NCI-H2029 treated with DMSO at 0.1 percent for 48 hours (cell line): ENCODE measurements around the gene SEMA4D.

Experiments used
- DNase-seq: peaks from one replicate; lab custom pipeline; 2025; lab: John Stamatoyannopoulos, UW

SEMA4D gene

DNA sequence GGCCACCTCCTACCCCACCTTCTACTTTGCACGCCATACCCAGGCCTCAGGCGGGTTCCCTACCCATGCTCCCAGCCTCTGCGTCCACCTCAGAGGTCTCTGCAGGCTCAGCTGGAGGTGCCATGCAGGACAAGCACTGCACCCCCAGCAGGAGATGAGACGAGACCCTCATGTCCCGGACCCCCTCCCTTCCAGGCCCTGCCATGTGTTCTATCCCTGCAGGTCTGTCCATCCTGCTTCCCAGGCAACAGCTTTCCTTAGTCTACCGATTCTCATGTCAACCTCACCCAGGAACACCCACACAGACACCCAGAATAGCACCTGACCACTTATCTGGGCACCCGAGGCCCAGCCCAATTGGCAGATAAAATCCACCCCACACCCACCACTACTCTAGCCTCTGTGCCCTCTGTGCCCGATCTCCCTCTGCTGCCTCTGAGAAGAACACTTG lies 52.1 kb downstream of the SEMA4D start:
- DNase-seq: no peak

DNA sequence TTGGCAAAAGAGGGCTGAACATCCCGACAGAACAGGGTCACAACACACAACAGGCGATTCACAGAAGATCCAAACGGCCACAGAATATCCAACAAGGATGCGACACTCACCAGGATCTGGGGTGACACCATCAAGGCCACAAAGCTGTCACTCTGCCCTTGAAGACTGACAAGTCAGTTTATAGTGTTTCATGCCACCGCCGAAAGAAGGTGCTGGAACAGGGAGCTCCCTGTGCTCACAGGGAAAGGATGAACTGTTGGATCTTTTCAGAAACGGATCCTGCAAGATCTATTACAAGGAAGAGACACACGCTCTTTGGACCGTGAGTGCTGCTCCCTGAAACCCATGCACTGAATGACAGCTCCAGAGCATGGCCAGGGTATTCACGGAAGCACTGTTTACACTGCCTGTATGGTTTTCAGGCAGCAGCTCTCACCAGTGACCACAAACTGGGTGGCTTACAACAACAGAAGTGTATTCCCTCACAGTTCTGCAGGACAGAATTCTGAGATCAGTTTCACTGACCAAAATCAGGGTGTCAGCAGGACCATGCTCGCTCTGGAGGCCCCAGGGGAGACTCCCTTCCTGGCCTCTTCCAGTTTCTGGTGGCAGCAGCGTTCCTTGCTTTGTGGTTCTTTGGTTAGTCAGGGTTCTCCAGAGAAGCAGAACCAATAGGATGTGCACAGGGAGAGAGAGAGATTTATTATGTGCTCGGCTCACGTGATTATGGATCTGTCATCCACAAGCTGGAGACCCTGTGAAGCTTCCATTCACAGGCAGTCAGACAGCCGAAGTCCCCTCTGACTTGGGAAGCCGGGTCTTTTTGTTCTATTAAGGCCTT lies 52.8 kb downstream of the SEMA4D start:
- no peak for DNase-seq

DNA sequence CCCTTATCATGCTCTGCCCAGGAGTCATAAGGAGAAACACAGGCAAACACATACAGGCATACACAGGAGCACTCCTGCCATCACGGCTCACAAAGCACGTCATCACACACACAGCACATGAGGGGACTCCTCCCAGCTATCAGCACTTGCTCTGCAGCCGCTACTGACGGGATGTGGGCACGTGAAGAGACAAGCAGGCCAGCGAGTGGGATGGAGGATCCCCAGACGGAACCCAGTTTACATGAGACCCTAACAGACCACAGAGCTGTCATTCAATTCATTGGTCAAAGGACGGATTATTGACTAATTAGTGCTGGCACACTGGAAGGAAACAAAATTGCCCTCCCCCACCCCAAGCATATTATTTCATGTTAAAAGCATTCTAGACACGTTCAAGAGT lies 53.6 kb downstream of the SEMA4D start:
- no peak for DNase-seq

DNA sequence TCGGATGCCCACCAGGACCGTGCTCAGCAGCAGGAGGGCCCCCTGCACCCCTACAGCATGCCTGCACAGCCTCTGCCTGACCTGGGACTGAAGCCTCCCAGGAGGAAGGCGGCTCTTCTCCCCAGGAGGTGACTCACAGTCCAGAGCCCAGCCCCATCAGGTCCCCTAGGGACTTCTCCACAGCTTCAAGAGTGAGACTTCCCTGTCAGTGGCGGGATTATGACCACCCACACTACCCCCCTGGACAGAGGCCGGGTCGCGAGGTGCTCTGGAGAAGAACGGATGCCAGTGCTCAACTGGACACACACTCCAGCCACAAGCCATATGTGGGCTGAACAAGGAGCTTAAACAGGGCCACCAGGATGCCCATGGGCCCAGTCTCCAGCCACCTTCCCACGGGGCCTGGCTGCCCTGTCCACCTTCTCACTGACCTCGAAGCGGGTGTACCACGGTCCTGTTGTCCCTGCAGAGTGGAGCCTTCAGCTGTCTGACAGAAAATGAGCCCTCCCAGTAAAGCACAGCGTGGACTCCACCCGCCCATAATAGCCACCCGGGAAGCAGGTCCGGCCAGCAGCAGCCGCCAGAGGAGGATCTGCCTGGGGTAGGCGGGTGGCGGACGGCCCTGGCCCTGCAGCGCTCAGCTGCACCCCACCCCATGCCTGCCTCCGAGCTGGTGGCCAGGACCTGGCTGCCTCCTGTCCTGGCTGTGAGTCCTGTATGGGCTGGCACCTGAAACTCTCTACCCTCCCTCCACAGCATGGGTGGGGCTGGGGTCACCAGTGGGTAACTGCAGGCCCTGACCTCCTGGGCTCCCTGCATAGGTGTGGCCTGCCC lies 54.7 kb downstream of the SEMA4D start:
- no peak for DNase-seq

DNA sequence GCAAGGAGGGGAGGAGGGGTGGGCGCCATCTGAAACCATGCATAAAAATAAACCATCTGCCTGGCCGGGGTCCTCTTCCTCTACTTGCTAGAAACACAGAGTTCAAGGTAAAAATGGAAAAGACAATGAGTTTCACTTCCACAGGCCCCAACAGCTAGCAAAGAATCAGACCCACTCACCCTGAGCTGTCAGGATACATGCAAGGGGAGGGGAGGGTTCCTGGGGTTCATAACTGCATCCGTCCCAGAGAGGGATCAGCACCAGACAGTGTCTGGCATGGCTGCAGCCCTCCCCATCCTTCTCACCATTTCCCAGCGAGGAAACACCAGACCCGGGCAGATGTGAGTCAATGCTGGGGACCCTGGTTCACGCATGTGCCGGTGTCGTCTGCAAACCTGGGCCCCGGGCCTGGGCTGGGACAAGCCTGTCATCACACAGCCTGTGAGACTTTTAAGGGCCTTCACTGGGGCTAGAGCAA lies 55.4 kb downstream of the SEMA4D start:
- no peak for DNase-seq

DNA sequence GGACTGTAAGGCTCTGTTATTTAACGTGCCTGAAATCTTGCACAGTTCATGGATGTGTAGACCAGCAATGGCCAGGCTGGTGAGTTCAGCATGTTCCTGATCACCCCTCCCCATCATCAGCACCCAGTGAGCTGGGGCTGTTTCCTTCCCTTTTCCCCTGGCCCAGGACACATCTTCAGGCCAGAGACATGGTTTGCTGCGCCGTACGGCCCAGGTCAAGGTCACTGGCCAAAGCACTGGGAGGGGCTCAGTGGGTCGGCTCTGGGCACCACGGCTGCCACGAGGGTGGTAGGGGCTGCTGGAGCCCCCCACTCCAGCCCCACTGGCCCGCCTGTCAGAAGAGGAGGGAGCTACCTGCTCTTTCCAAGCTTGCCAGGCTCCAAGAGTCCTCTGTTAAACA lies 55.9 kb downstream of the SEMA4D start:
- DNase-seq: no peak

DNA sequence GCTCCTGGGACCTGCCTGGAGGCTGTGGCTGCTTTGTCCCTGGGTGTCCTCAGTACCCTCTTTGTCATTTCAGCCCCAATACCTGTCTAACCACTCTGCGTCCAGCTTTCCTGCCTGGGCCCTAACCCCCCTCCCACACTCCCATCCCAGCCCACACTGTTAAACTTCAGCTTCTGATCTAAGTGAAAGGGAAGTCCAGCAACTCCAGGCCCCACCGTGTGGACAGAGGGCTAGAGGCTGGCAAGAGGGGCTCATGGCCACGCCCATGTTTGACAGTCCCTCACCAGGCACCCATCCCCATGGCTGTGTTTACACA lies 56.3 kb downstream of the SEMA4D start:
- no peak for DNase-seq

DNA sequence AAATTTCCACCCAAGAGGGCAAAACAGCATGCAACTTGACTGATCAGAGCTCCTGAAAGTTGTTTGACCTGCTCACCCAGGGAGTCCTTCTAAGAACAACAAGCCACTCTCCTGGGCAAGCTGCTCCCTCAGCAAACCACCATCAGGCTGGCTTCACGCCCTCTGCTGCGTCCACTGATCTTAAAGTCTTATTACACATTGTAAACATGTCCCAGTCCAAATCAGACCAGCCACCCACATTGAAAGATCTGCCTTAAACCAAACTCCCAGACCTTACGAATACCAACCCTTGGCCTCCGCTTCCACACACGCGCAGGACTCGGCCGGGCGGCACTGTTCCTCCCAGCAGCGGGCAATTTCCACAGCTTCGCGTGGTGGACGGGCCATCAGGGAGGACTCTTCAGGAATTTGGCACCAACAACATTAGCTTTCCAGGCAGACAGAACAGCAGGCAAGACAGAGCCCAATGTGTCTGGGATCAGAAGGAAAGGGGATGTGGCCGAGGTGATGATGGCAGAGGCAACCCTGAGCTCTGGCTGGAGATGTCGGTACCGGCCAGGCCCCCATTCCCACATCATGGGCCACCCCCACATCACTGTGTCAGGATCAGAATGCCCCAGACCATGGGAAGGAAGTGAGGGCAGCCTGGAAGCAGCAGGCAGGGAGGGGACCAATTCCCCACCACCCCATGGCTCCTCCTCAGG lies 56.8 kb downstream of the SEMA4D start:
- DNase-seq: no peak

DNA sequence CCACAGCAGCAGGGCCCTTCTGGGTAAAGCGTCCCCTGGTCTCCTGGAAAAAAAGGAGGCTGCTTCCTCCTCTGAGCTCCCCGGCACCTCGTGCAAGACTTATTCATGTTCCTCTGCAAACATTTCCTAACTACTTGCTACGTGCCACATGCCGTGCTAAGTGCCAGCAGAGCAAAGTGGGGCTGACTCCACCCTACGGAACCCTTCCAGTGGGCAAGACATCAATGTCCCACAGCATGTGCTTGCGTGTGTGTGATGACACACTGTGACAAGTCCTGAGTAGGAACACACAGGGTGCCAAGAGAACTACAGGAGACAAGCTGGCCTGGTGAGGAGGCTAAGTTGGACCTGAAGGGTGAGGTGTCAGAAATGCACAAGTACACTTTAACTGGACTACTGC lies 57.4 kb downstream of the SEMA4D start:
- no peak for DNase-seq

DNA sequence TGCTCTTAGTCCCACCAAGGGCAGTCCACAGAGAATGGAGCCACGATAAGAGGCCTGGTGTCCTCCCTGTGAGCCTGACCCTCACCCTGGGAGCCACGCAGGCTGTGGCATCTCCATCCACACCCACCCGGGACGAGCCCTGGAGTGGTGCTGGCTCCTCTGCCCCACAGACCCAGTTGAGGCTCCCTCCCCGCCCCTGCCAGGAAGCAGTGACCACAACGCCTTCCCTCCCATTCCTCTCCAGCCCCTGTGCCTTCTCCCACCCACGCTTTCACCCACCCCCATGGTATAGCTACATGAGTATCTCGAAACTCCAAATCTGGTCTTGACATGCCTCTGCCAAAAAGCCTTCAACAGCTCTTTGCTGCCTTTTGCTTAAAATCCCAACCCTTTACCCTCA lies 57.9 kb downstream of the SEMA4D start:
- DNase-seq: no peak

DNA sequence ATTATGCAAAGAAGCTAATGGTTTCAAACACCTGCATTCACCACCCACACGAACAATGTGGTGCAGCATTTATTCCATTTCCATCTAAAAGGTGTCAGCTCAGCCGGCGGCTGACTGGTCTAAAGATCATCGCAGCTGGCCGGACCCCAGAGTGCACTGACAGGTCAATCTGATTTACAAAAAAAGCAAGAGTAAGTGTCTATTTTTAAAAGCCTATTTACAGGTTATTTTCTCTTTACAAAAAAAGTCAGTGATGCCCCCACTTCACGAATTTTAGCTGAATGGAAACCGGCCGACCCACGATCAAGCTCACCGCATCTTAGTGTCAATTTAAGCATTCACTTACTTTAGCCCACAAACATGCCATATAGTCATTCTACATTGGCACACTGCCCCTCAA lies 58.3 kb downstream of the SEMA4D start:
- DNase-seq: no peak

DNA sequence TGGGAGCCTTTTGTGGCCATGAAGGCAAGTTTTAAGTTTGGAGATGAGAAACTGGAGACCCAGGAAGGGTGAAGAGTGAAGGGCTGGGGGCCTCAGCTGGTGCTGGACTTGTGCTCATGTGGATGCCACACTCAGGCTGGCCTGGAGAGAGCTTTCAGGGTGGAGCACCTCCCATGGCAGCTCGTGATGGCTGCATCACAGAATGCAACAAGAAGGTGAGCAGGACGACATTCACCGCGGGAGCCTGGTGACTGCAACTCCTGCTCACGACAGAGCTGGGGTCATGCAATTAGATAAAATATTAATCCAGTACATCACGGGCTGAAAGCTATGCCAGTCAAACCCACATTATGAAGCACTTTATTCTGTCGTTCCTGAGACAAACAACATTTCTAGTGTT lies 59.7 kb downstream of the SEMA4D start:
- no peak for DNase-seq

DNA sequence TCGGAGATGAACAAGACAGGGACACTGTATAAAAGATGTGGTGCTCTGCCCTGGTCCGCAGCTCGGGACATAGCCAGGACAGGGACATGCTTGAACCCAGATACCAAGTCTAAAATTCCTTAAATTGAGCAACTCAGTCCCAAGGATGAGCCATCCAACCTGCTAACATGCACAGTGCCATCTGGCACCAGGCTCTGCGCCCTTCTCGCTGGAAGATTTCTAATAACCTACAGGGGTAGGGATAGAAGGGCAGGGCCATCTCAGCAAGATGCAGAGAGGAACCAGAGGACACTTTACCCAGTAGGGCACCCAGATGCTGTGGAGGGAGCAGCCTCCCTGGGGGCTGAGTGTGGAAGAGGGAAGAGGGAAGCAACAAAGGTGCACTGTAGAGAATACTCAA lies 60.1 kb downstream of the SEMA4D start:
- no peak for DNase-seq

DNA sequence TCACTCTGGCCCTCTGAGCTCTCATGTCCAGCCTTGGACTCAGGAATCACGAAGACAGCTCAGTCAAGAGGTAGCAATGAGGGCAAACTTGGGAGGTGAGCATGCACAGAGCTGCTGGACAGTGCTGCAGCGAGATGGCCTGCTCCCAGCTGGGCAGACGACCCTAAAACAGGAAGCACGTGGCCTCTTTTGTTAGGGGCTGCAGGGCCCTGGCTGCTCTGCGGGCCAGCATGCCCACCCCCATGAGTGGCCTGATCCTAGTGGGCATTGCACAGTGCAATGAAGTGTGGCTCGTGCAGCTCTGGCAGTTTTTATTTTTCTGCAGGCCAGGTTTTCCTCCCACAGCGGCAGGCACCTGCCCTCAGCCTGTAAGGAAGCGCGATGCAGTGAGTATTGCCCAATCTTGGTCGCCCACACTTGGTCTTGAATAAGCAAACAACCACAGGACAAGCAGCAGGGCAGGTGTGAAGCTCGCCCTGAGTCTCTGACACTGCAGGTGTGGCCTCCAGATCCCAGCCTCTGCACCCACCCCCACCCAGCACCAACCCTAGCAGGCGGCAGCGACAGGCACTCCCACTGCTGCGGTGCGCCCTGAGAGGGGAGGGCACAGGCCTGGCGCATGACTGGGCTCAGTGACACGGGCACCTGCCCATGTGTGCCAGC lies 60.8 kb downstream of the SEMA4D start:
- DNase-seq: peak; percentile 44

DNA sequence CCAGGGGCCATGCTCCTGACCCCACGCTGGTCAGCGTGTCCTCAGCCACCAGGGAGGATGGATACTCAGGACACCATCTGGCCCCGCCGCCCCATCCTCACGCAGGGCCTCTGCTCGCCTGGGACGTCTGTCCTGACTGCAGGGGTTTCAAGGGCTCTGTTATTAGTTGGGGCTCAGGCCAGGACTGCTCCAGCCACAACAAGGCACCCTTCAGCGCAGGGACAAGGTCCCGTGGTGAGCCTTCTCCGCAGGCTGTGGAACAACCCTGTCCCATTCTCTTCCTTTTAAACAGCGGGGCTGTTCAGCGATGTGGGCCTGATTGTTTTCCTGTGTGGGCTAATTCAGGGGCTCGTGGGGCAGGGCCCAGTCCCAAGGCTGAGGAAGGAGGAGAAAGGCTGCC lies 61.6 kb downstream of the SEMA4D start:
- DNase-seq: no peak

DNA sequence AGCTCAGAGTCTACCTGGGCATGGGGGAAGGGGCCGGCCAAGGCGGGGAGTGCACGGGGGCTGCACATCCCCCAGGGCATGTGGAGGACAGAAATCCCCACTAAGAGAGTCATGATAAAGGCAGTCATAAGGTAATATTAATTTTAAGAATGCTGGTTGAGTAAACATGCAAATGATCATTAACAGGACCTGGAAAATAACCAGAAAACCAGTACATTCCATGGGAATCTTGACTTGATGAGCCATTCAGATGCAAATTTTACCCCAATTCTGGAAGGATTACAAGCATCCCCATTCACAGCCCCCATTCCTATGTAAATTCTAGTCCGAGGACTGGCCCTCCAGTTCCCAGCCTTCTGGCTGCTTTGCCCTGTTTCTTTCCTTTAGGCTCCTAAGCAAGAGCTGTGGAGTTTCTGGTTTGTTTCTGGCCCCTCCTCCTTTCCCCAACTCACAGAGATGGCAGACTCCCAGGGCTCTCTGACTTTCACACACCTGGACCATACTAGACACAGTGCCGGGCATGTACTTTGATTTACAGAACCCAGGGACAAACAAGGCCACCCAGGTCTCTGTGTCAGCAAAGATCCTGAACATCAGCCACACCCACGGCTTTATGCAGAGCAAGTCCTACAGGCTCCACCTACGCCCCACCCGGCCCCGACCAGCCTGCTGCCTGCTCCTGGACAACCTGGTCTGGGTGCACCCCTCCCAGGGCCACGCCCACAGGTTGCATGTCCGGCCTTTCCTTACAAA lies 62.7 kb downstream of the SEMA4D start:
- no peak for DNase-seq

DNA sequence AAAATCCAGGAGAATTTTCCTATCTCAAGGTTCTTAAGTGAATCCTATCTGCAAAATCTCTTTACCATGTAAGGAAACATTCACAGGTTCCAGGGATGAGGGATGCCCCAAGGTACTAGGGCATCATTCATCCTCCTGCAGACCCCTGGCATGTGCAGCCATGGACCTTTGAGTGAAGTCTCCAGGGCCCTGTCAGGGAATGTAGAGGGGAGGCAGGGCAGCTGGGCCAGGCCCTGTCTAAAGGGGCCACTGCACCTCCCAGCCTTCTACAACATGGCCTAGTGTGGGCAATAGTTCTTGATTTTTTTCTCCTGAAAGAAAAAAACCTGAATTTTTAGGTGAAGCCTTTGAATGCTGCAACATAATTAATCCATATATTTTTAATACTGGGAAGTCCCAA lies 63.3 kb downstream of the SEMA4D start:
- no peak for DNase-seq

DNA sequence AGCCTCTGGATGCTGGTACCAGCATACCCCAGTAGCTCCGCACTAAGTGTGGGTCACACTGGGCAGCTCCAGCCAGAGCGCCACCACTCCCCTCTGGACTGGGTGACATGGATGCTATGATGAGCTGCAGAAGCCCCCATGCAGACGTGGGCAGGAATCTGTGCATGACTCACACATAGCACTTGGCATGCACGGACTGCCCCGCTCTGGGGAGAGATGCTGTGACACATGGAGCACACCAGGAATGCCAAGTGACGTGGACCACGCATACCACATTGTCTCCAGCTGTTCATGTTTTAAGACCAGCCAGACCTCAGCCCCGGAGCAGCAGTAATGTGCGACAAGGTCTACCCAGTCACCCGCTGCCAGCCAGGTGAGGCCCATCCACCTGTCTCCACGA lies 64.1 kb downstream of the SEMA4D start:
- DNase-seq: no peak

DNA sequence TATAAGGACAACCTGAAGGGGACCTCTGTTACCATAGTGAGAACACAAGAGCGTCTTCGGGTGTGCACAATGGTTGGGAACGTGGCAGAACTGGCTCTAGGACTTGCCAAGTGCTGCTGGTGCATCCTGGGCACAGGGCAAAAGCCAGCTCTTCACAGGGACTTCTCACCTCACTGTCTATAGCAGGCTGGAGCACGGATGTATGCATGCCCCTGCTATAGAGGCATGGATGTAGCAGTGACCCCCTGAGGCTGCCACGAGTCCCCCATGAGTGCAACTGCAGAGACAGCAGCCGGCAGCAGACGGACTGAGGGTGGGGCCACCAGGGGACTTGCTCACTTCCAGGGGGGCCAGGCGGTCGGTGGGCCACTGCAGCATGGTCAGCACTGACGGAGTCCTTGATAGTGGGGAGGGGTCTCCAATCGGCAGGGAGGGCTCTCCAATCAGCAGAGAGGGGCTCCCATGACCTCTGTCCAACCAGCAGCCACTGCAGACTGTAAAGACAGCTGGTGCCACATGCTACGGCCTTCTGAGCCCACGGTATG lies 64.9 kb downstream of the SEMA4D start:
- no peak for DNase-seq

DNA sequence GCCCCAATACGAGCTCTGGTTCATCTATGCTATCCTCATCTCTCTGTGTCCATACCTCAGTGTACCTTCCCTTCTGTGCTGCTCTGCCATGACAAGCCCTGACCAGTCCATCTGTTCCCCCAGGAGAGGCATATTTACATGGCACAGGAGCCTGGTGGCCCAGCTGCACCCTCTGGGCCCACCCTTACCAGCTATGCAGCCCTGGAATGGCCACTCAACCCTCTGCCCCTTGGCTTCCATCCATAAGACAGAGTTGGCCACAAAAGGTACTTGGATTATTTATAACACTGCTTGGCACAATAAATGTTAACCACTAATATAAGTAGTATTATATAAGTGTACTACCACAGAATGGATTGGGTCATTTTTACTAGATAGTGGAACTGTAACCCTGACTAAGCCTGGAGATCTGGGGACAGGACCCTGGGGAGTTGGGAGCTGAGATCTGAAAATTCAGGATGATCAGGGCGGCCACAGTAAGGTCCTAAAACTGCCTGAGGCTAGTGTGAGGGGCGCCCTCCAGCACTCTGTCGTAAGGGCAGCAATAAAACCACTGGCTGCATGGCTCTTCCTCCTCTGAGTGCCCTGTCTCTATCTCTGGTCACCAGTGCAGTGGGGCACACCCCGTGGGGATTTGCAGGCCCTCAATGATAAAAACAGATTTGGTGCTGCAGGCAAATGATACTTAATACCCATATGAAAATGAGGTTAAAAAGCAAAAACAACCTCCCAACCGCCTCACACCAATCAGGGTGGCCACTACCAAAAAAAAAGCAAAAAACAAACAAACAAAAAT lies 65.8 kb downstream of the SEMA4D start:
- no peak for DNase-seq
